ENCODE measurements around the gene CCDC9B. TPM values are rescaled to one million over a fixed set of nuclear protein-coding genes. Genes with fewer than 3 reads are reported as not detected.

CCDC9B gene
- total RNA-seq, 1 donor from 2014 or later = 0.39 TPM

- intact Hi-C loops (cut with micrococcal nuclease) = no loop called here
Observed at GRCh38 chr15:40346579-40347558, 6.1 kb upstream of the CCDC9B start.

GRCh38 chr15:40345867-40346578 lies 5.3 kb upstream of the CCDC9B start:
- intact Hi-C loops (cut with micrococcal nuclease) = no loop called here

- intact Hi-C loops (cut with micrococcal nuclease) = no loop called here
Observed at GRCh38 chr15:40345225-40345866, 4.6 kb upstream of the CCDC9B start.

- intact Hi-C loops (cut with micrococcal nuclease) = loop anchor here (1.0 kb wide), 3 partner anchors 14 to 78 kb away; partner anchors contain the start of gene DISP2
Observed at GRCh38 chr15:40344631-40345120, 3.9 kb upstream of the CCDC9B start.

- intact Hi-C loops (cut with micrococcal nuclease) = loop anchor here (1.0 kb wide), 3 partner anchors 14 to 78 kb away; partner anchors contain the start of gene DISP2
Observed at GRCh38 chr15:40344217-40344616, 3.5 kb upstream of the CCDC9B start.

GRCh38 chr15:40343512-40343911 lies 2.8 kb upstream of the CCDC9B start:
- intact Hi-C loops (cut with micrococcal nuclease) = no loop called here

- intact Hi-C loops (cut with micrococcal nuclease) = no loop called here
Observed at GRCh38 chr15:40342416-40343320, 1.9 kb upstream of the CCDC9B start.

- intact Hi-C loops (cut with micrococcal nuclease) = no loop called here
Observed at GRCh38 chr15:40340038-40340739, 550 bp downstream of the CCDC9B start.

GRCh38 chr15:40339621-40339945 lies 1.2 kb downstream of the CCDC9B start:
- intact Hi-C loops (cut with micrococcal nuclease) = no loop called here

- intact Hi-C loops (cut with micrococcal nuclease) = loop anchor here (1.0 kb wide), 3 partner anchors 18 to 60 kb away; partner anchors contain the start of gene PLCB2
Observed at GRCh38 chr15:40338921-40339620, 1.7 kb downstream of the CCDC9B start.

- intact Hi-C loops (cut with micrococcal nuclease) = loop anchor here (1.0 kb wide), 3 partner anchors 17 to 59 kb away; partner anchors contain the start of gene PLCB2
Observed at GRCh38 chr15:40338041-40338657, 2.6 kb downstream of the CCDC9B start.

- intact Hi-C loops (cut with micrococcal nuclease) = no loop called here
Observed at GRCh38 chr15:40337597-40337996, 3.1 kb downstream of the CCDC9B start.

- intact Hi-C loops (cut with micrococcal nuclease) = no loop called here
Observed at GRCh38 chr15:40336744-40337122, 4.0 kb downstream of the CCDC9B start.

- intact Hi-C loops (cut with micrococcal nuclease) = no loop called here
Observed at GRCh38 chr15:40335938-40336743, 4.6 kb downstream of the CCDC9B start.

- intact Hi-C loops (cut with micrococcal nuclease) = no loop called here
Observed at GRCh38 chr15:40334941-40335795, 5.6 kb downstream of the CCDC9B start.

- intact Hi-C loops (cut with micrococcal nuclease) = no loop called here
Observed at GRCh38 chr15:40334541-40334940, 6.2 kb downstream of the CCDC9B start.

- intact Hi-C loops (cut with micrococcal nuclease) = no loop called here
Observed at GRCh38 chr15:40333922-40334492, 6.7 kb downstream of the CCDC9B start.

Data from T-helper 1 cell treated with Interleukin-12 subunit alpha and Interleukin-12 subunit beta and Interleukin-4 antibody, amounts not matched to agents 30 ng/mL and 1 ng/mL, for 36 hours (primary cell).